Measurements from ENCODE around the gene KCTD21.

Gene KCTD21

GRCh38 chr11:78158987-78159652 is 29.3 kb downstream of the KCTD21 start:
- TF ChIP-seq, protein P1, sequence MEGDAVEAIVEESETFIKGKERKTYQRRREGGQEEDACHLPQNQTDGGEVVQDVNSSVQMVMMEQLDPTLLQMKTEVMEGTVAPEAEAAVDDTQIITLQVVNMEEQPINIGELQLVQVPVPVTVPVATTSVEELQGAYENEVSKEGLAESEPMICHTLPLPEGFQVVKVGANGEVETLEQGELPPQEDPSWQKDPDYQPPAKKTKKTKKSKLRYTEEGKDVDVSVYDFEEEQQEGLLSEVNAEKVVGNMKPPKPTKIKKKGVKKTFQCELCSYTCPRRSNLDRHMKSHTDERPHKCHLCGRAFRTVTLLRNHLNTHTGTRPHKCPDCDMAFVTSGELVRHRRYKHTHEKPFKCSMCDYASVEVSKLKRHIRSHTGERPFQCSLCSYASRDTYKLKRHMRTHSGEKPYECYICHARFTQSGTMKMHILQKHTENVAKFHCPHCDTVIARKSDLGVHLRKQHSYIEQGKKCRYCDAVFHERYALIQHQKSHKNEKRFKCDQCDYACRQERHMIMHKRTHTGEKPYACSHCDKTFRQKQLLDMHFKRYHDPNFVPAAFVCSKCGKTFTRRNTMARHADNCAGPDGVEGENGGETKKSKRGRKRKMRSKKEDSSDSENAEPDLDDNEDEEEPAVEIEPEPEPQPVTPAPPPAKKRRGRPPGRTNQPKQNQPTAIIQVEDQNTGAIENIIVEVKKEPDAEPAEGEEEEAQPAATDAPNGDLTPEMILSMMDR (IDR thresholded peaks at IDR 0.05; ENCODE audit: control insufficient read depth, insufficient read depth, low read depth, low read length, missing control alignments): no peak
- no peak for DNase-seq (ENCODE audit: low read depth)
- H3K4me3 ChIP-seq (ENCODE audit: control insufficient read depth, low read depth, low read length): no peak overlapping the region

GRCh38 chr11:78156127-78156844 is 32.1 kb downstream of the KCTD21 start:
- DNase-seq (ENCODE audit: low read depth): no peak

GRCh38 chr11:78151804-78152203 is 36.6 kb downstream of the KCTD21 start:
- TF ChIP-seq, protein P1 (IDR thresholded peaks at IDR 0.05; ENCODE audit: control insufficient read depth, insufficient read depth, low read depth, low read length, missing control alignments): no peak
- H3K4me3 ChIP-seq (ENCODE audit: control insufficient read depth, low read depth, low read length): no peak overlapping the region
- DNase-seq (ENCODE audit: low read depth): no peak

More at GRCh38 chr11:78156127-78156844, 32.1 kb downstream of the KCTD21 start:
- no peak overlapping the region for H3K4me3 ChIP-seq (ENCODE audit: control insufficient read depth, low read depth, low read length)
- TF ChIP-seq, protein P1 (IDR thresholded peaks at IDR 0.05; ENCODE audit: control insufficient read depth, insufficient read depth, low read depth, low read length, missing control alignments): no peak

DNA sequence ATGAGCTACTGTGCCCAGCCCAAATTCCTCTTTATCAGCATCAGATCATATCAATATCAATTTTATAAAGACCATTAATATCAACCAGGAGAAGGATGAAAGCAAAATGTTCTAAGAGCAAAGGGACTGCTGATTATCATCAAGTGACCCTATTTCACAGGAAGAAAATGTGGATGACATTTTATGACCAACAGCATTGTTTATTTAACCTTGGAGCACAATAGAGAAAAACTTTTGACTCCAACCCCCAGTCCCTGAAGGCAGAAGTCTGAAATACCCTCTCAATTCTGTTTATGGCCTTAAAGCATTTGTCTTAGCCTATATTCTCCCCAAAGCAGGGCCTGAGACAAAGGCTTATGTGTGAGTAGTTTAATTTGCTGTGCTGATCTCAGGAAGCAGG is 37.7 kb downstream of the KCTD21 start:
- no peak overlapping the region for H3K4me3 ChIP-seq (ENCODE audit: control insufficient read depth, low read depth, low read length)
- TF ChIP-seq, protein P1 (IDR thresholded peaks at IDR 0.05; ENCODE audit: control insufficient read depth, insufficient read depth, low read depth, low read length, missing control alignments): no peak
- no peak for DNase-seq (ENCODE audit: low read depth)

DNA sequence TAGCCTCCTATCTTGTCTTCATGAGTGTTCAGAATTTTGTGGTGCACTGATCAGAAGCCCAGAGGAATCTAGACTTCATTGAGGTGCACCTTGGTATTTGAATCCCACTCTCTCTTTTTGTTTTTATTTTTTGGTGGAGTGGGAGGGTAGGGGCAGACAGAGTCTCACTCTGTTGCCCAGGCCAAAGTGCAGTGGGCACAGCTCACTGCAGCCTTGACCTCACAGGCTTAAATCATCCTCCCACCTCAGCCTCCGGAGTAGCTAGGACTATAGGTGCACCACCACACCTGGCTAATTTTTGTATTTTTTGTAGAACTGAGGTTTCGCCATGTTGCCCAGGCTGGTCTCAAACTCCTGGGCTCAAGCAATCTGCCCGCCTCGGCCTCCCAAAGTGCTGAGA is 38.1 kb downstream of the KCTD21 start:
- no peak for DNase-seq (ENCODE audit: low read depth)
- no peak overlapping the region for H3K4me3 ChIP-seq (ENCODE audit: control insufficient read depth, low read depth, low read length)
- TF ChIP-seq, protein P1 (IDR thresholded peaks at IDR 0.05; ENCODE audit: control insufficient read depth, insufficient read depth, low read depth, low read length, missing control alignments): no peak

DNA sequence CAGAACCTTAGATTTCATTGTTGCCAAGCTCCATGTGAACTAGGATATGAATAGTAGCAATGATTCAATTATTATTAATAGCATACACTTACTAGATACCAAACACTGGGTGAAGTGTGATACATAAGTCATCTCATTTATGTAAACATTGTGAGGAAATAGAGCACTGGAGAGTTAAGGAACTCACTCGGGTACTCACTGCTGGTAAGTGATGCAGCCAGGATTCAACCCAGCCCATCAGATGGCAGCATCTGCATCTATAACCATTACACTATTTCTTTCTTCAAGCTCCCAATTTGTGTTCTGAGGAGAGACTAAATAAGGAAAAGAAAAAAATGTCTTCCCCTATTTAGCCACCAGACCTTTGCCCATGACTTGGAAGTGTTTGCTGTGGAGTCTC is 38.8 kb downstream of the KCTD21 start:
- DNase-seq (ENCODE audit: low read depth): peak; percentile 28
- no peak overlapping the region for H3K4me3 ChIP-seq (ENCODE audit: control insufficient read depth, low read depth, low read length)
- TF ChIP-seq, protein P1 (IDR thresholded peaks at IDR 0.05; ENCODE audit: control insufficient read depth, insufficient read depth, low read depth, low read length, missing control alignments): peak; percentile 53

Measured in AG09309 (cell line).